GM12874 (cell line): ENCODE measurements around the gene SYT1.

Experiments used
- TF ChIP-seq, protein P1 (sequence below): IDR thresholded peaks from 2 replicates; pipeline ENCODE4 v1.5.1; 2011; ENCODE audit warnings: low read depth, mild to moderate bottlenecking, control low read depth, low read length, moderate library complexity; ENCODE audit not compliant: insufficient read depth

Gene SYT1

DNA sequence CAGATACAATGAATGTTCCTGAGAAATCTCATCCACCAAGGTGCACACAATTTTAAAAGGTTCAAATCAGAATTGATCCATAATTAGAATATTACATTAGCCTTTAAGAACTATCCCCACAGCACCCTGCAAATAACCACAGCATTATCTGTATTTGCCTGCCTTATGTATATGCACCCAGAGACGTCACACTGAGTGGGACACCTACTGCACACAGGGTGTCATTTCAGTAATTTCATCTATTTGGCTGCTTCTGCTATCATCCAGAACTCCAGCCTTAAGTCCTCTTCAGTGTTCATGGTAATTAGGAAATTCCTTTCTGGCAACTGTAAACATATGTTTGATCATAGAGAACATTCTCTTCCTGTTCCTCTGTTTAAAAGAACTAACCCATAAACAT, 298.4 kb downstream of the SYT1 start:
- TF ChIP-seq, protein P1, sequence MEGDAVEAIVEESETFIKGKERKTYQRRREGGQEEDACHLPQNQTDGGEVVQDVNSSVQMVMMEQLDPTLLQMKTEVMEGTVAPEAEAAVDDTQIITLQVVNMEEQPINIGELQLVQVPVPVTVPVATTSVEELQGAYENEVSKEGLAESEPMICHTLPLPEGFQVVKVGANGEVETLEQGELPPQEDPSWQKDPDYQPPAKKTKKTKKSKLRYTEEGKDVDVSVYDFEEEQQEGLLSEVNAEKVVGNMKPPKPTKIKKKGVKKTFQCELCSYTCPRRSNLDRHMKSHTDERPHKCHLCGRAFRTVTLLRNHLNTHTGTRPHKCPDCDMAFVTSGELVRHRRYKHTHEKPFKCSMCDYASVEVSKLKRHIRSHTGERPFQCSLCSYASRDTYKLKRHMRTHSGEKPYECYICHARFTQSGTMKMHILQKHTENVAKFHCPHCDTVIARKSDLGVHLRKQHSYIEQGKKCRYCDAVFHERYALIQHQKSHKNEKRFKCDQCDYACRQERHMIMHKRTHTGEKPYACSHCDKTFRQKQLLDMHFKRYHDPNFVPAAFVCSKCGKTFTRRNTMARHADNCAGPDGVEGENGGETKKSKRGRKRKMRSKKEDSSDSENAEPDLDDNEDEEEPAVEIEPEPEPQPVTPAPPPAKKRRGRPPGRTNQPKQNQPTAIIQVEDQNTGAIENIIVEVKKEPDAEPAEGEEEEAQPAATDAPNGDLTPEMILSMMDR = no peak

DNA sequence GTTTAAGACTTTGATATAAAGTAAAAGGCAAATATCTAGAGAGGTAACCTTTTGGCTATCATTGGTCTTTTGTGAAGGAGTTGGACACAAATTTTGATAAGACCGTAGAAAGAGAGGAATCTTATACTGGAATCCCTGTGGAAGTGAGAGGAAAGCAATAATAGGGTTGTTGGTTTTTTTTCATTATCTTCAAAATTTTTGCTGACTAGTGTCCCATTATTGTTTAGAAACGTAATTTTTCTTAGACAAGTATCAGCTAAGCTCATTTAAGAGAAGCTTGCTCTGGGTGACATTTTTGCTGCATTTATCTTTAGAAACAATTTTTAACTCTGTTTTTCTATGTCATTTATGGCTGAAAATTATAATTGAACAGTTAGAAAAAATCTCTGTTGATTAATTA, 300.3 kb downstream of the SYT1 start:
- TF ChIP-seq, protein P1 = no peak

DNA sequence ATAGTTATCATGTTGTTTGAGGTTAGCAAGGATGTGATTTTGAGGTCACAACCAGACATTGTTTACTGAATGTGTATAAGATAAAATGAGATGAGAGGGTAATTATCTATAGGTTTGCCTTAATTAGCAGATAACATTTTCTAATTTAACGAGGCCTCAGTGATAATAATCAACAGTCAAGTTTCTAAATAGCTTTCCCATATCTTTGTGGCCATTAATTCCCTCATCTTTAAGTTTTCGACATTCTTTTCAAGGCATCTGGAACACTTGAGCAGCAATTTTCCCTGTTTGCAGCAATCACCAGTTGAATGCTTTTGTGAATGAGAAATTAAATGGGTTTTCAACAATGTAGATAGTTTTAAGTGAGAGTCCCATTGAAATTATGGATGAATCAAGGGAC, 304.1 kb downstream of the SYT1 start:
- TF ChIP-seq, protein P1 = no peak

DNA sequence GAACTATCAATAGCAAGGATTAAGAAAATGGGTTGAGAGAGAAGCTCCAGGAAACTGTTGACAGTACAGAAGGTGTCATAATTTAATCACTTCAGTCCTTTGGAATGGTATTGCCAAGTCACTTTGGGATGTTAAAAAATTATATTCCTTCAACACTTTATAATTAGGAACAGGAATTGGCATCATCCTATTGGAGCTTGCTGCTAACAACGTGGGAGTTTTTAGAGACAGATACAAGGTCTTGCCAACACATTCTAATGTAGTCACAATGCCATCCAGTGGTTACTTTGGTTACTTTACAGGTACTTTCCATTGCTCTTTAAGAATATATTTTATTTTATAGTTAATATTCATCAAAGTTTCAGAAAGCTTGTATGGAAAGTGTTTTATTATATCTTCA, 310.1 kb downstream of the SYT1 start:
- TF ChIP-seq, protein P1 = no peak

DNA sequence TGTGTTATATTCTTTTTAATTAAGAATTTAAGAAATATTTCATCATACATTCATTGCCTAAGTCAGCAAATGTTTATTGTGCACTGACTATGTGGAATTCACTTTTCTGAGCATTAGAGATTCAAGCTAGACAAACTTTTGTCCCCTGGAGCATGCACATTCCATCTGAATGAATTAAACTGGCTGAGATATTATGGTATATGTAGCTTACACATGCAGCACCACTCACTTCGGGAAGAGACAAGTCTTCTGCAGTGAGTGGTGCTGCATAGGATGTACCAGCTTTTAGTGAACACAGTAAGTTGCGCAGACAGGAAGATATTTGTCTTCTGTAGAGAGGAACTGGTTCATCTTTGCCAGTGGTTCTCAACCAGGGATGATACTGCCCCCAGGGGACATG, 318.4 kb downstream of the SYT1 start:
- TF ChIP-seq, protein P1 = no peak

DNA sequence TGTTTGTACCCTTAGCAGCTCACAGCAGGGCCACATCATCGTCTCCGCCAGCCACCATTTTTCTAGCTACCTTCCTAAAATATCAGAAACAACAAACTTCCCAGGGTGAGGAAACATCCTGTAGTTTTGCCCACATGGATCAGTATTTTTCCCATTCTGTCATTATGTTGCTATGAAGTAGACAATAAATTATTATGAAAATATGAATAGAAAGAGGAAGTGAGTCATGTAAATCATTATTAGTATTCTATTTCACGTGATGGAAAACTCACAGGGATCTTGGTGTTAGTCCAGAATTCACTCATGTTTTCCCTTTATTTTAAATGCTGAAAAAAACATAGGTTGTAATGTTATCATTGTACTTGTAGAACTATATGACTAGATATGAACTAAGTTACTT, 319.4 kb downstream of the SYT1 start:
- TF ChIP-seq, protein P1 = no peak

DNA sequence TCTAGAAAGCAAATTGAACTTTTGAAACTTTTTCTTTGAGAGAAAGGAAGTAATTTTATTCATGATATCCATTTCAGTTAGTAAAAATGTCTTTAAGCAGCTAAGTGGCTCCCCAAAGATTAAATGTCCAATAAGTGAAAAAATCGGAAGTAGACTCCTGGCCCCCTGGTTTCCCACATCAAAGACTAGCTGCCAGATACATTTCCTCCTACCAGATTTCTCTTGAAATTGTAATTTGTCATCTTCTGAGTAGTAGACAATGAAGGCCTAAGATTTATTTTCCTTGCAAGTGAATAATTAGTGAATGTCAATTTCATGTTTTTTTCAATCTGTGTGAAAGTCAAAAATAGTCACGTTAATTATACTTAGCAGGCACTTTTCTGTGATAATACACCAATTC, 321.9 kb downstream of the SYT1 start:
- TF ChIP-seq, protein P1 = no peak

DNA sequence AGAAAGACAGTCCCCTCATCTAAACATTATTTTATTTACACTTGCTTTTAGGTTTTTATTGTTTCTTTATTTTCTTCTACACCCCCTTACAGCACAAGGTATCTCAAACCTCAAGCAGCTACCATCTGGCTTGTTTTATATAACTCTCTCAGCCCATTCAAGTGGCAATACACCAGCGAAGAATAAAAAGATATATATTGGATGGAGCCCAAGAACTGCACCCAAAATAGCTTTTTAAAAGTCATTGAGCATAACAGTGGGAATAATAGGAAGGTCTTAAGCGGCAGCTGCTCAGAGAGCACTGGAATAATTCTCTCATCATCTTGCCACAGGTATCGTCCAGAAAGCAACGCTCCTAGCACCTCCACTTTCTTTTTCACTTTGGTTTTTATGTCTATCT, 322.5 kb downstream of the SYT1 start:
- TF ChIP-seq, protein P1 = no peak
